HUES64 (cell line): Measurements from ENCODE around the gene MEMO1.
"Not testable (repeated sequence)": the region's sequence is repeated elsewhere in the genome, so short reads cannot be mapped to it uniquely, and the experiment has no call there.

Source experiments
- H3K27ac ChIP-seq: 2 replicates; pipeline ENCODE4 v1.7.0; 2013; ENCODE audit warnings: low read depth, low read length, inconsistent platforms
- H3K27me3 ChIP-seq: 2 replicates; pipeline ENCODE4 v1.6.1; 2013; ENCODE audit warnings: mild to moderate bottlenecking, low read length; ENCODE audit not compliant: insufficient read depth
- H3K36me3 ChIP-seq: 2 replicates; pipeline ENCODE4 v1.6.1; 2013; ENCODE audit warnings: mild to moderate bottlenecking, low read length; ENCODE audit not compliant: insufficient read depth
- H3K4me1 ChIP-seq: 2 replicates; pipeline ENCODE4 v1.6.1; 2013; ENCODE audit warnings: mild to moderate bottlenecking, low read length, moderate library complexity; ENCODE audit not compliant: insufficient read depth
- H3K4me3 ChIP-seq: 2 replicates; pipeline ENCODE4 v1.5.1; 2013; ENCODE audit warnings: mild to moderate bottlenecking, low read length, moderate library complexity
- H3K9ac ChIP-seq: 2 replicates; pipeline ENCODE4 v1.6.1; 2013; ENCODE audit warnings: mild to moderate bottlenecking, low read depth, low read length
- H3K9me3 ChIP-seq: 2 replicates; pipeline ENCODE4 v1.6.1; 2013; ENCODE audit warnings: low read depth, low read length; ENCODE audit not compliant: insufficient read depth
- WGBS: fragments of 150-250, 120-280 bp; methylation state at CpG from one replicate; pipeline ENCODE4 v1.1.7; 2013; ENCODE audit warnings: missing lambda C conversion rate; 5-methylcytosine and 5-hydroxymethylcytosine counted together

MEMO1 gene

DNA sequence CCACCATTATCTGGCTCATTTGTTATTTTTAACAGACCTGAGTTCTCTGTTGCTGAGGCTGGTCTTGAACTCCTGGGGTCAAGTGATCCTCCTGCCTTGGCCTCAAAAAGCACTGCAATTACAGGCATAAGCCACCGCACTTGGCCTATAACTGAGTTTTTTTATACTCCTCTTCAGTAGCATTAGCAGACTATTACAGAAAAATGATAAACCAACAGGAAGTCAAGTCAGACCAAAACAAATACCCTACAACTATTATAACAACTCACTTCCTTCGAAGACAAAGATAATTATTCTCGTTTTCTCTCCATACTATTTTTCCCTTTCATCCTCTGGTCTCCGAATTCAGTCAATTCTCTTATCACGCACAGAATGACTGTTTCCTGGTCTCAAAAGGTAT, 78.2 kb downstream of the MEMO1 start:
- Histone ChIP-seq H3K9me3 (no peaks in the 10 kb centered on the region), H3K36me3 (0 out of 2 replicates have a peak, but pooled peaks cover 4% of the 10 kb centered on the region), H3K4me3 (no peak overlapping the region), H3K4me1 (no peaks in the 10 kb centered on the region), H3K27me3 (no peaks in the 10 kb centered on the region), H3K9ac (no peak overlapping the region), H3K27ac (no peak overlapping the region)
- WGBS: 96% methylated on average over 4 of the region's 5 CpGs

DNA sequence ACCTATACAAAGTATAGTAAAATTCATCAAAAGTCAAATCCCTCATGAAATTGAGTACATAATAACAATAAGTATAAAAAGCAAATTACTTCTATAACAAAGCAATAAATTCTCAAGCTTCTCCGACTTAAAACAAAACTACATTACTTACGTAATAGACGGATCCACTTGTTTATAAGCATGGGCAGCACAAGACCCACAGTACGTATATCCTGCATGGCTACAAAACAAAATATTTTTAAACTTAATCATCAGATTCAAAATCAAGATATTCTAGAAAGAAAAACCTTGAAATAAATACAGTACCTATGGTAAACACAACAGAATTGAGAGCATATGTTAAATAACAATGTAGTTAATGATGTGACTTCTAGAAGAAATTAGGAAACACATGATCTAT, 78.9 kb downstream of the MEMO1 start:
- Histone ChIP-seq H3K27ac (no peak overlapping the region), H3K9me3 (no peaks in the 10 kb centered on the region), H3K4me1 (no peaks in the 10 kb centered on the region), H3K4me3 (no peak overlapping the region), H3K9ac (no peak overlapping the region), H3K27me3 (no peaks in the 10 kb centered on the region), H3K36me3 (0 out of 2 replicates have a peak, but pooled peaks cover 4% of the 10 kb centered on the region)
- WGBS: 96% methylated on average over 4 of the region's 4 CpGs

DNA sequence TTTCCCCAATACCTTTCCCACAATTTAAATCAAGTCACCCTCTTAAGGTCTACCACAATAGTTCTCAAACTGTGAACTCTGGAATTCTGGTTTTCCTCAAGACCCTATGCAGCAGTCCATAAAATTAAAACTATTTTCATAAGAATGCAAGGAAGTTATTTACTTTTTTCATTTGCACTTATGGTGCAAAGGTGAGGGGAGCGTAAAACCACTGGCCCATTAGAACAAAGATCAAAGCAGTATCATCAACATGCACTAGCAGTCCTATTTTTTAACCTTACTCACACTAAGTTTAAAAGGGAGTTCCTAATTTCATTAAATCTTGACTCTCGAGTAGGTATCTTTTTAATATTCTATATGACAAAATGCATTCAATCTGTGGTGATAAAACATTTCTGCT, 85.3 kb downstream of the MEMO1 start:
- Histone ChIP-seq H3K36me3 (peaks cover 5% of the 10 kb centered on the region; the same call in 1 of the 2 replicates), H3K4me1 (no peaks in the 10 kb centered on the region)
- WGBS: 93% methylated on average over 1 of the region's 2 CpGs

DNA sequence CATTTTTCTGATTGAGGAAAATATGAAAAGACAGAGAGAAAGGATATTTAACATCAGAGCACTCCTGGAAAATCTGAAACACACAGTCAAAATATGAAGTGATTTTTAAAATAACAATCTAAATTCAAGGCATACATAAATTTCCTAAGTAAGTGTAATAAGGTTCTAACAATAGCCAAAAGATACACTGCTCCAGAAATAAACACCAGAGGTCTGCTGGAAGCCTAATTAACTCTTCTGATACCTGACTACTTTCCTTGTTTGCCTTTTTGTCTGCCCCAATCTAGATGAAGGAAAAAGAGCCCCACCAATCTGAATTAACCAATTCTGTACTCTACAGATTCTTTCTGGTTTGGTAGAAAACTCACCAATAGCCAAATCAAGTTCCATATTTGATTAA, 87.1 kb downstream of the MEMO1 start:
- Histone ChIP-seq H3K4me3 (no peak overlapping the region), H3K27me3 (no peaks in the 10 kb centered on the region), H3K36me3 (peaks cover 17% of the 10 kb centered on the region), H3K4me1 (no peaks in the 10 kb centered on the region), H3K9ac (no peak overlapping the region), H3K27ac (no peak overlapping the region), H3K9me3 (no peaks in the 10 kb centered on the region)

More for the DNA sequence above, 85.3 kb downstream of the MEMO1 start:
- Histone ChIP-seq H3K4me3 (no peak overlapping the region), H3K9me3 (no peaks in the 10 kb centered on the region), H3K27ac (no peak overlapping the region), H3K27me3 (no peaks in the 10 kb centered on the region), H3K9ac (no peak overlapping the region)

GRCh38 chr2:31922542-31923408, 88.0 kb downstream of the MEMO1 start:
- no peak overlapping the region for H3K27ac ChIP-seq
- no peak overlapping the region for H3K4me3 ChIP-seq
- 97% methylated on average over 9 of the region's 9 CpGs for WGBS
- H3K36me3 ChIP-seq: peaks cover 22% of the 10 kb centered on the region
- no peaks in the 10 kb centered on the region for H3K4me1 ChIP-seq
- H3K27me3 ChIP-seq: no peaks in the 10 kb centered on the region
- no peak overlapping the region for H3K9ac ChIP-seq
- H3K9me3 ChIP-seq: no peaks in the 10 kb centered on the region

GRCh38 chr2:31920962-31921361, 89.8 kb downstream of the MEMO1 start:
- Histone ChIP-seq H3K4me3 (no peak overlapping the region), H3K36me3 (peaks cover 34% of the 10 kb centered on the region), H3K9ac (no peak overlapping the region), H3K27me3 (no peaks in the 10 kb centered on the region), H3K4me1 (no peaks in the 10 kb centered on the region), H3K9me3 (no peaks in the 10 kb centered on the region), H3K27ac (no peak overlapping the region)
- 92% methylated on average over 1 of the region's 1 CpG for WGBS

DNA sequence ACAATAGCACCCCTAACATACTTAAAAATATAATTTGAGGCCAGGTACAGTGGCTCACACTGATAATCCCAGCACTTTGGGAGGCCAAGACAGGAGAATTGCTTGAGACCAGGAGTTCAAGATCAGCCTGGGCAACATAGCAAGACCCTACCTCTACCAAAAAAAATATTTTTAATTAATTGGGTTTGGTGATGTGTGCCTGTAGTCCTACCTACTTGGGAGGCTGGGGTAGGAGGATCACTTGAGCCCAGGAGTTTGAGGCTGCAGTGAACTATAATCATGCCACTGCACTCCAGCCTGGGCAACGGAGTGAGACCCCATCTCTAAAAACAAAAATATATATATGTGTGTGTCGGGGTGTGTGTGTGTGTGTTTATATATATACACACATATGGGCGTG, 91.3 kb downstream of the MEMO1 start:
- no peak overlapping the region for H3K9ac ChIP-seq
- peaks cover 32% of the 10 kb centered on the region for H3K36me3 ChIP-seq
- H3K27ac ChIP-seq: no peak overlapping the region
- no peaks in the 10 kb centered on the region for H3K27me3 ChIP-seq
- no CpG with 5 or more reads among the region's 3 CpGs for WGBS
- H3K4me3 ChIP-seq: no peak overlapping the region
- H3K4me1 ChIP-seq: no peaks in the 10 kb centered on the region
- H3K9me3 ChIP-seq: no peaks in the 10 kb centered on the region

DNA sequence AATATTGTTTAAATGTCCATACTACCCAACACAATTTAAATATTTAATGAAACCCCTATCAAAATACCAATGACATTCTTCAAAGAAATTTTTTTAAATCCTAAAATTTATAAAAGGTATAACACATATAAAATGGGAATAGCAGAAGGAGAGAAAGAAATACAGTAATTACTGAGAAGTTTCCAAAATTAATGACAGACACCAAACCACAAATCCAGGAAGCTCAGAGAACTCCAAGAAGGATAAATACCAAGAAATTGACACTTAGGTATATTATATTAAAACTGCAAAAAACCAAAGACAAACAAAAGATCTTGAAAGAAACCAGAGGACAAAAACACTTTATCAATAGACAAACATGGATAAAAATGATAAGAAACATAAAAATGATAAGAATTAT, 101.1 kb downstream of the MEMO1 start:
- H3K27ac ChIP-seq: no peak overlapping the region
- no peaks in the 10 kb centered on the region for H3K9me3 ChIP-seq
- H3K9ac ChIP-seq: no peak overlapping the region
- no peaks in the 10 kb centered on the region for H3K4me1 ChIP-seq
- peaks cover 9% of the 10 kb centered on the region; the same call in 1 of the 2 replicates for H3K36me3 ChIP-seq
- no peak overlapping the region for H3K4me3 ChIP-seq
- no peaks in the 10 kb centered on the region for H3K27me3 ChIP-seq

DNA sequence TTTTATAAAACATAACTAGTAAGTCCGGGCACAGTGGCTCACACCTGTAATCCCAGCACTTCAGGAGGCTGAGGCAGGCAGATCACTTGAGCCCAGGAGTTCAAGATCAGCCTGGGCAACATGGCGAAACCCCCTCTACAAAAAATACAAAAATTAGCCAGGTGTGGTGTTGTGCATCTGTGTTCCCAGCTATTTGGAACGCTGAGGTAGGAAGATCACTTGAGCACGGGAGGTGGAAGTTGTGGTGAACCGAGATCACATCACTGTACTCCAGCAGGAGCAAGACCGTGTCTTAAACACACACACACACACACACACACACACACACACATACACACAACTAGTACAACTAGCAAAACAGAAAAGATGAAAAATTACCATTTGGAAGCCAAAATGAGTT, 103.3 kb downstream of the MEMO1 start:
- H3K4me3 ChIP-seq: not testable (repeated sequence)

DNA sequence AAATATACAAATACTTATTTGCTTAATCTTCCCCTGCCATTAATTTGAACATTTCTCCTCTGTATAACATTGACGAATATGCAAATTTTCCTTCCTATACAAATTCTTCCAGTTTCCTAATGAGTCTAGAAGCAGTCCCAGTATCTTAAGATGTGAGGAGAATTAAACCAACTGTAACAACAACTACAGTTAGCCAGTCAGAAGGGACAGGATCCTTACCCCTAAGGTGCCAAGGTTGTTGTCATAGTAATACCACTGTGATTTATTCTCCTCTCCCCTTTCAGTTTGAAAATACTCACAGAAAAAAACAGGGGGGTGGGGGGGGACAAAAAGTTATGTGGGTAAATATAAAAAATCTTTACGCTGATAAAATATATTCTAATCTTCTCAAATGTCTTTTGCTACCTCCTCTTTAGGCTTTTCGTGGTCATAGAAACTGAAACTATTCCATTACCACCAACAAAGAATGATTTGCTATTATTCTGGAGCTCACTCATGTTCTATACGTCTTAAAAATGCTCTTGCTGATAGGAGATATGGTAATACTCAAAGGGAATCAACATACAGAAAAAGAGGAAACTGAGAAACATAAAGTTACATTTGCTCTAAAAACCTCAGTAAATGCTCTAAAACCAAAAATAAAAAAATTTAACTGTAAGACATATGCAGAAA, 107.6 kb downstream of the MEMO1 start:
- no peaks in the 10 kb centered on the region for H3K9me3 ChIP-seq
- no peaks in the 10 kb centered on the region for H3K4me1 ChIP-seq
- H3K27me3 ChIP-seq: no peaks in the 10 kb centered on the region
- peaks cover 21% of the 10 kb centered on the region for H3K36me3 ChIP-seq
- no peak overlapping the region for H3K27ac ChIP-seq
- no peak overlapping the region for H3K9ac ChIP-seq
- no peak overlapping the region for H3K4me3 ChIP-seq
- WGBS: 80% methylated on average over 4 of the region's 4 CpGs

More for the DNA sequence above, 103.3 kb downstream of the MEMO1 start:
- WGBS: 97% methylated on average over 5 of the region's 6 CpGs
- not testable (repeated sequence) for H3K9ac ChIP-seq, H3K36me3 ChIP-seq, H3K27ac ChIP-seq, H3K27me3 ChIP-seq, H3K4me1 ChIP-seq, H3K9me3 ChIP-seq

GRCh38 chr2:31901900-31902299, 108.9 kb downstream of the MEMO1 start:
- Histone ChIP-seq H3K4me3 (no peak overlapping the region), H3K4me1 (no peaks in the 10 kb centered on the region), H3K36me3 (peaks cover 27% of the 10 kb centered on the region), H3K9ac (no peak overlapping the region), H3K27me3 (no peaks in the 10 kb centered on the region), H3K9me3 (0 out of 2 replicates have a peak, but pooled peaks cover 5% of the 10 kb centered on the region), H3K27ac (no peak overlapping the region)
- WGBS: 100% methylated on average over 2 of the region's 2 CpGs
